GM23338 (cell line): ENCODE data around the gene HRAS.

Source experiments
- CREB1 ChIP-seq: fragments of 250-450 bp; sonication (Bioruptor Pico); IDR thresholded peaks from 2 replicates; pipeline ENCODE4 v1.5.0; 2020; ENCODE audit warnings: low read depth, mild to moderate bottlenecking, moderate library complexity
- CTCF ChIP-seq, 2 experiments: fragments of 200-600 bp in 1 of 2; sonication (generic) in 1 of 2; conservative IDR thresholded peaks; 2 replicates each; pipeline versions ENCODE4 v1.5.1 to v1.6.1; 2016 to 2017; ENCODE audit warnings: antibody characterized with exemption in 2 of 2, low read depth in 2 of 2, mild to moderate bottlenecking in 2 of 2, moderate library complexity in 1 of 2
- ETS1 ChIP-seq: IDR thresholded peaks from 2 replicates; pipeline ENCODE4 v1.6.1; 2016; ENCODE audit warnings: antibody characterized with exemption
- EZH2 ChIP-seq: fragments of 200-600 bp; sonication (generic); IDR thresholded peaks from one replicate; pipeline ENCODE4 v1.8.0; 2017; ENCODE audit warnings: antibody characterized with exemption, mild to moderate bottlenecking, low read depth; ENCODE audit not compliant: unreplicated experiment
- EZH2phosphoT487 ChIP-seq: fragments of 200-600 bp; sonication (generic); IDR thresholded peaks from one replicate; pipeline ENCODE4 v1.8.1; 2018; ENCODE audit warnings: antibody characterized with exemption; ENCODE audit not compliant: unreplicated experiment
- ZNF331 ChIP-seq: fragments of 250-450 bp; sonication (Bioruptor Pico); IDR thresholded peaks from 2 replicates; pipeline ENCODE4 v1.5.0; 2020; ENCODE audit warnings: low read depth, mild to moderate bottlenecking, moderate library complexity
- TF ChIP-seq, protein P1 (sequence below): IDR thresholded peaks from one replicate; pipeline ENCODE4 v1.6.1; 2018; ENCODE audit warnings: antibody characterized with exemption; ENCODE audit not compliant: unreplicated experiment

DNA sequence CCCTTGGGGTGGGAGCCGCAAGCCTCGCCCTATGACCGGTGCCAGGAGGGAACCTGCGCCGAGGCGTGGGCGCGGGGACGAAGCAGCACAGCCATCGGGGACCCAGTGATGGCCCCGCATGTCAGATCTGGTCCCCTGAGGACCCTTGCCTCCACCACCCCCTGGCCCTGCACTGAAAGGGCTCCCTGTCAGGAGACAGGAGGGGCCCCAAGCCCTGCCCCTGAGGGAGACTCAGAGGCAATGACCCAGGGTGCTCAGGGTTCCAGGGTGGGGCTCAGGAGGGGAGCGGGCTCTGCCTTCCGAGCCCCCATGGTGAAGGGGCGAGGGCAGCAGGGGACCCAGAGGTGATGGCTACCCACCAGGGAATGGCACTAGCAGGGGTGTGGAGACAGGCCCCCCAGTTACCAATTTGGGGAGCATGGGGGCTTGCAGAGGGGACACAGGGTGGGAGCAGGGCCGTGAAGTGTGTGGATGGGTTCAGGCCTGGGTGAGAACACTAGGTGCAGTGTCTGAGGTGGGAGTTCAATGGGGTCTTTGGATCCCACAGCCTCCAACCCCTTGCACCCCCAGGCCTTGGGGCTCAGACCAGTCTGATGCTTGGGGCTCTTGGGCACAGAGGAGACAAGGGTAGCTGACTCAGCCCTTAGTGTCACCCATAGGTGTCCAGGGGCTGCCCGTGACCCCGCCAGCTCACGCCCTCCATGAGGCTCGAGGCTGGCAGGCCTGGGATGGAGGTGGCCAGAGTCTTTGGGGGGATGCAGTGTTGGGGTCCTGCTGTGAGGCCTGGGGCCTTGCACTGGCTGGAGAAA is 2.5 kb upstream of the HRAS start:
- TF ChIP-seq CTCF (conservative IDR thresholded peaks at IDR 0.05; ENCODE audit: low read depth in 2 of 2) (no peak), EZH2 (no peak), ETS1 (no peak), ZNF331 (no peak), EZH2phosphoT487 (no peak), CREB1 (CRISPR knock-in tag) (no peak)
- TF ChIP-seq, protein P1, sequence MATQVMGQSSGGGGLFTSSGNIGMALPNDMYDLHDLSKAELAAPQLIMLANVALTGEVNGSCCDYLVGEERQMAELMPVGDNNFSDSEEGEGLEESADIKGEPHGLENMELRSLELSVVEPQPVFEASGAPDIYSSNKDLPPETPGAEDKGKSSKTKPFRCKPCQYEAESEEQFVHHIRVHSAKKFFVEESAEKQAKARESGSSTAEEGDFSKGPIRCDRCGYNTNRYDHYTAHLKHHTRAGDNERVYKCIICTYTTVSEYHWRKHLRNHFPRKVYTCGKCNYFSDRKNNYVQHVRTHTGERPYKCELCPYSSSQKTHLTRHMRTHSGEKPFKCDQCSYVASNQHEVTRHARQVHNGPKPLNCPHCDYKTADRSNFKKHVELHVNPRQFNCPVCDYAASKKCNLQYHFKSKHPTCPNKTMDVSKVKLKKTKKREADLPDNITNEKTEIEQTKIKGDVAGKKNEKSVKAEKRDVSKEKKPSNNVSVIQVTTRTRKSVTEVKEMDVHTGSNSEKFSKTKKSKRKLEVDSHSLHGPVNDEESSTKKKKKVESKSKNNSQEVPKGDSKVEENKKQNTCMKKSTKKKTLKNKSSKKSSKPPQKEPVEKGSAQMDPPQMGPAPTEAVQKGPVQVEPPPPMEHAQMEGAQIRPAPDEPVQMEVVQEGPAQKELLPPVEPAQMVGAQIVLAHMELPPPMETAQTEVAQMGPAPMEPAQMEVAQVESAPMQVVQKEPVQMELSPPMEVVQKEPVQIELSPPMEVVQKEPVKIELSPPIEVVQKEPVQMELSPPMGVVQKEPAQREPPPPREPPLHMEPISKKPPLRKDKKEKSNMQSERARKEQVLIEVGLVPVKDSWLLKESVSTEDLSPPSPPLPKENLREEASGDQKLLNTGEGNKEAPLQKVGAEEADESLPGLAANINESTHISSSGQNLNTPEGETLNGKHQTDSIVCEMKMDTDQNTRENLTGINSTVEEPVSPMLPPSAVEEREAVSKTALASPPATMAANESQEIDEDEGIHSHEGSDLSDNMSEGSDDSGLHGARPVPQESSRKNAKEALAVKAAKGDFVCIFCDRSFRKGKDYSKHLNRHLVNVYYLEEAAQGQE, result no peak
